Cortex of kidney (tissue), 1 donor: ENCODE measurements around the gene CHST9.
"Not testable (repeated sequence)": the region's sequence is repeated elsewhere in the genome, so short reads cannot be mapped to it uniquely, and the experiment has no call there.

ENCODE experiments used
- DNase-seq: peaks from one replicate; lab custom pipeline; 2025; lab: John Stamatoyannopoulos, UW

Gene CHST9

DNA sequence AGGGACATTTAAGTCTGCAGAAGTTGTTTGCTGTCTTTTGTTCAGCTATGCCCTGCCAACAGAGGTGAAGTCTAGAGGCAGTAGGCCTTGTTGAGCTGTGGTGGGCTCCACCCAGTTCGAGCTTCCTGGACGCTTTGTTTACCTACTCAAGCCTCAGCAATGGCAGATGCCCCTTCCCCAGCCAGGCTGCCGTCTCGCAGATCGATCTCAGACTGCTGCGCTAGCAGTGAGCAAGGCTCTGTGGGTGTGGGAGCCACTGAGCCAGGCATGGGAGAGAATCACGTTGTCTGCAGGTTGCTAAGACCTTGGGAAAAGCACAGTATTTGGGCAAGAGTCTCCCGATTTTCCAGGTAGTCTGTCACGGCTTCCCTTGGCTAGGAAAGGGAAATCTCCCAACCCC is 91.8 kb downstream of the CHST9 start:
- not testable (repeated sequence) for DNase-seq

DNA sequence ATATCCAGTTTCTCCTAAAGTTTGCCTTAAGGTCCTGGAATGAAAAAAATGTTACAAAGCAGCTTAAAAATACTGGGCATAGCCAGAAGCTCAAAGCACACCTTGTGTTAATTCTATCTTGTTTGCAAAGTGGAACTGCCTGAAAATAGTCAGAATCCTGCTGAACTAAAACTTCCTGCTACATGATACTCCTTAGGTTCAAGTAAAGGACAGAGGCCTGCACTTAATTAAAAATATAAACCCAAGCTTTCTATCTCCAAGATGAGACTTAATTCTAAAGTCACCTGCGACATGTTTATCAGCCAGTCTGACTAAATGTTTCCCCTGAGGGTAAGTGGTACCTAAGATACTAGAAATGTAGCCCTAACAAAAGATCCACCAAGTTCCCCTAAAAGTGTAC is 103.4 kb downstream of the CHST9 start:
- DNase-seq, result no peak

DNA sequence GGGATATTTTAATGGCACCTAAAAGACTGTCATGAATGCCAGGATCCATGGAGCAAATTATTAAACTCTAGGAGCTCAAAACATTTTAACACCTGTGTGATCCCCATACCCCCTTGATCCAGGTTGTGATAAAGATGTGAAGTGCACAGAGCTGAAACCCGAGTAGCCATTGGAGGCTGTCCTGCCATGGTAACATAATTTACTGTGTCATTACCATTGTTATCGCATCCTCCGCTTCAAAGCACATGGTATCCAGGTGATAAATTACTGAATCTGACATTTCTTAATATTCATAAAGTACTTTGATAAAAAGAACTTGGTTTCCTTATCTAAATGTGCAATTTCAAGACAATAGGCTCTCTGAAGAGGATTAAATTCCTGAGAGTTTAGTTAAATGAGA is 109.3 kb downstream of the CHST9 start:
- no peak for DNase-seq

DNA sequence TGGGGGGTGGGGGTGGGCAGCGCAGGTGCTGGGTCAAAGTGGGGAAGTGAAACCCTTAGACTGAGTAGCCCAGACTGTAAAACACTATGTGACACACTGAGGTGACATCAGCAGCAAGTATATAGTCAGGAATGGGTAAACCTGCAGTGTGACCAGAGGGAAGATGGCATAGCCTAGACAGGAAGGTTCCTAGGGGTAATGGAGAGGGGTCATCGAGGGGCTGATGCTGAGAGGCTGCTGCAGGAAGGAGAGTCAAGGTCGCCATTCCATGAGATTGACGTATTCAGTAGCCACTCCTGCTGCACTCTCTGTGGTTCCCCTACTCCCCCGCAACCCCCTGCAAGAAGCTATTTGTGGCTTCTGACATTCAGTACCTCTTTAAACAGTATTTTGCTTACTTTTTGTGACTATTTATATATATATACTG is 111.7 kb downstream of the CHST9 start:
- DNase-seq, result no peak

DNA sequence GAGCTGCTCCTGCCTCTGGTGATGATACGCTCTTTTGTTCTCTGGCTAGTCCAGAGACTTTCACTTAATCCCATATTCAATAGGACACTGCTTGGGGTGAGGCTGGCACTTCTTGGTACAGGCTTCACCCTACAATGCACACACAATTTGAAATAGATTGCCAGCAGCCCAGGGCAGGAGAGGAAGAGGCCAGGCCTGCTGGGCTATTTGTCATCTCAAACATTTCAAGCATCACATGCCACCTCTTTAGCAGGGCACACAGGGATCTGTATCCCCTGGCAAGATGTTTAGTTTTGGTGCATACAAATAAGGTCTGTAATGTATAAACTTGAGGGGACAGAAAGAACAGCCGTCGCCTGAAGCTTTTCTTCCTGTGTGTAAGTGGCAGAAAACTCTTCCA is 120.4 kb downstream of the CHST9 start:
- no peak for DNase-seq

DNA sequence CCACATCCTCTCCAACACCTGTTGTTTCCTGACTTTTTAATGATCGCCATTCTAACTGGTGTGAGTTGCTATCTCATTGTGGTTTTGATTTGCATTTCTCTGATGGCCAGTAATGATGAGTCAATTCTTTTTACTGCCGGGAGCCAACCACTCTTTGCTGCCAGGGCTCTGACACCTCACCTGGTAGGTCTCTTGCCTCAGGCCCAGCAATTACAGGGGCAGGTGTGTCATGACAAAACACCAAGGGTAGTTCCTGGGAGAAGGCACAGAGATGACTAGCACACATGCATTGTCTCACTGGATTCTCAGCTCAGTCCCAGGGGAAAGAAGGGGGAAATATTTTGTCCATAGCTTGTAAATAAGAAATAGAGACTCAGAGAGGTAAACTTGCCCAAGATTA is 122.3 kb downstream of the CHST9 start:
- DNase-seq, result no peak

DNA sequence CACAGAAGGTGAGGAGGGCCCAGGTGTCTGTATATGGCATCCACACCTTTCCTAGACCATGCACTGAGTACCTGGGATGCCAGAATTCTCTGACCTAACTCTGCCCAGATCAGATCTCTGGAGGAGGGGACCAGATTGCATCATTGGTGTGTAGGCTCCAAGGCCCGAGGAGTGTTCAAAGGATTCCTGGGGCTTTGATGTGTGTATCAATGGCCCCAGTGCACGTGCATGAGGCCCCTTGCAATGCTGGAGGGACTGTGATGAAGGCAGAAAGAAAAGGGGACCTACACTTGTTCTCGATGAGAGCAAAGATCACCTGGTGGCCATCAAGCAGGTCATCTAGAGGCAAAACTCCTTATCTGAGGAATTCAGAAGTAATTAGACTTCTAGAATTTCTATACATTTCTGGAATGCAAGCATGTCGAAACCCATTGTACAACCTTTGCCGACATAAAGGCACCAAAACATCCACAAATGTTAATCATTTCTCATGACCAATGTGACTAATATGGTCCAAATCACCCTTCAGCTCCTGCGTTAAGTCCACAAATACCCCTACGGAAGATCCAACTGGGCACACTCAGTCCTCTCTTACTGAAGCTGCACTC is 123.5 kb downstream of the CHST9 start:
- DNase-seq, result no peak

DNA sequence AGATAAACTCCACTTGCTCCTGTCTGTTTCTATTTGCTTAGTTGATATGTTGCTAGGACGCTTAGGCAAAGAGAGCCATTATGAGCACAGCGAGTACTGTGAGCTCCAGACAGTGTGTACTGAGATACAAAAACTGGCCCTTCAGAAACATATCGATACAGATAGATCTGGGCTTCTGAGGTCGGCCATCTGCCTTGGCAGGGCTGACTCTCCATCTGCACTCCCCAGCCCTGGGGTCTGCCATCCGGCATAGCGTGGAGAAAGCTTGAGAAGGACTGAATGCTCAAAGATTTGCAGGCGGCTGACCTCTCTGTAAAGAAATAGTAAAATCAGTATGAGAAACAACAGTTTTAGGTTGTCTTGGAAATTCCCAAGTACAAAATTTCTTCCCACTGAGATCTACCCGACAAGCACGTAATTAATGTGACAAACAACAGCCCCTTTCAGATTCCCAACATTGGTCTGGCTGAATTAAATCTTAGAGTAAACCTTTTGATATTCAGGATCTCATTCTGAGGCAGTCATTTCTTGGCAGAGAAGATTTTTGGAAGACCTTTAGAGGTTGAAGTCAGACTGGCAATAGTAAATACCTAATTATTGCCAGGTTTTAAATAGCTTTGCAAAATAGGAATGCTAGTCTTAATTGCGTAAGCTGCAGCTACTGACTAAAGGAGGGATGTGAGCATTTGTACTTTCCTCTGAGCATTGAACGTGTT is 127.4 kb downstream of the CHST9 start:
- DNase-seq, result no peak

DNA sequence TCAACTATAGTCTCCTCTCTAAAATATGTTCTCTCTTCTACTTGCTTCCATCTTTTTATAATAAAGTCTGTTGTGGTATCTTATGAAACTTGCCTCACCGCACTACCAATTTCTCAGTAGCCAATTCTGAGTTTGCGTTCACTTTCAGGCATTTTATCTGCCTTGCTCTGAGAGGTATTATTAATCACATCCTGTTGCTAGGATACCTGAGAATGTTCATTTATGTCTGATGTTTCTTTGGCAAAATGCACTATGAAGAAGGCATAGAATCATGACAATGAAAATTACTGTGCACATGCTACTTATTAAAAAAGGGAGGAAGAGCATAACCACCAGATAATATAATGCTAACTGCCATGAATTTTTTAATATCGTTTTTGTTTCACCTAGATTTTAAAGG is 130.2 kb downstream of the CHST9 start:
- no peak for DNase-seq

DNA sequence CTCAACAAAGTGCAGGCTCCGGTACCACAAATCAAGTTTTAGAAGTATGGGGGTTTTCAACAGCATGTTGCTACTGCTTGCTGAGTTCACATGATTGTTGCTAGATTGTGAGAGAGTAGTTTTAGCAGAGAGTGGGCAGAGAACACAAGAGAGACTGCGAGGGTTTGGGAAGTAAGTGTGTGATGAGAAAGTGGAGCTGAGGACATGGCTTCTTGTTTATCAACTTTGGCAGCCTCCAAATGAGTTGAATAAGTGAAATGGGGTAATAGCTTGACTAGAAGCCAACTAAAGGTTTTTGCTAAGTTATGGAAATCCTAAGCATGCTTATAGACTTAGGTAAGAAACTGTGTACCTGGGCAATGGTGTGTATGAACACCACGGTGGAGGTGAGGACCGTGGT is 135.1 kb downstream of the CHST9 start:
- DNase-seq, result no peak

DNA sequence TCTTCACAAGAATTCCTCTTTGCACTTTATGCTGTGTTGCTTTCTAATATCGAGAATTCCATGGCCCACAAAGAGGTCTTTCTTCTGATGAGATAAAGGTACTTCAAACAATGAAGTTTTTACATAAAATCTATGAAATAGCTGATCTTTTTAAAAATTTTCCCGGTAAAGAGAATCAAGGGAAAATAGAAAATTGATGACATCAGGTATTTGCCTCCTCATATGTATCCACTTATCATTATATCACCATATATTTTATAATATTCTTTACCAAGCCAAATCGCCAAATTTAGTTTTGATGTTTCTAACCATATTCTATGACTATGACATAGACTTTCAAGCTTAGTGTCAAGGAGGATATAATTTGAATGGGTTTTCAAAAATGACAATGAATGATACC is 139.8 kb downstream of the CHST9 start:
- no peak for DNase-seq

DNA sequence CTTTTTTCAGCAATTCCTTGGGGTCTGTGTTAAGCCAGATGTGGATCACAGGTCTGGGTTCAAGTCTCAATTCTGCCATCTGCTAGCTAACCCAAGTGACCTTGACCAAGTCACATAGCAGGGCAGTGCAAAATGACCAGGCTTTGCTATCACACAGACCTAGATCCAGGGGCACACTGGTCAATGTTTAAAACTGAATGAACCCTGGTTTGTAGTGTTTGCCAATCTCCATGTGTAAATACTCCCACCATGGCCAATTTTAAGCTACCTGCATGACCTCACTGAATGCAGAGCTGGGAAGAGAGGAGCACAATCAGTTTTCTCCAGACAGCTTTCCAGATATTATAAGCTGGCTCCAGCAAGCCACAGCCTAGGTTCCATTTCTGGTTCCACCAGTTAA is 142.9 kb downstream of the CHST9 start:
- no peak for DNase-seq

DNA sequence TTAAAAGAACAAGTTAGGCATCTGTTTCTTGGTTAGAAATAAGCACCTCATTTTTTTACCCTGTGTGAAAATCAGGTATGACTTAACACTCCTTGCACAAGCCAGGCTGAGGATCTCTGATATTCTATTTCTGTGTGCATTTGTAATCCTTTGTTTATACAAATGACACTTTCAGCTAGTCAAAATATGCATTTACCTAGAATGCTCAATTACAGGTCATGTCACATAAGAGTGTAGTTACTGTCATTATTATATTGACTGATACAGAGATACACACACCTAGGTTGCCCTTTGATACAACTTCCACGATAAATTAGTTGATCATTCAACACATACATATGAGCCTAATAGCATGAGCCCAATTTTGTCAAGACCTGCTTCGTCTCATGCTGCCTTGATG is 144.3 kb downstream of the CHST9 start:
- DNase-seq, result no peak

DNA sequence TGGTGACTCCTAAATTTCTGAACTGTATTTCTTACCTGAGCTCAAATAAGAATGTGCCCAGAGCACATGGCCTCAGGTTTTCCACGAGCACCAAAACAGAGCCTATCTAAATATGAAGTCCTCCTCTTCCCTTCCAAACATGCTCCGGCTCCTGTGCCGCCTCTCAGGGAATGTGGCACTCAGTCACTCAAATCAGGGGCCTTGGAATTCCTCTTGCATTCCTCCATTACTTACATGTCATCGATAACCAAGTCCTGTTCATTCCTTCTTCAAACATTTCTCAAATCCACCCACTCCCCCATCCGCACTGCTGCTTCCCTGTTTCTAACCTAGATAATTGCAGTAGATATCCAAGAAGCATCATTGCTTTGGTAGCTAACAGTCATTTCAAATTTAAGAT is 151.4 kb downstream of the CHST9 start:
- no peak for DNase-seq

DNA sequence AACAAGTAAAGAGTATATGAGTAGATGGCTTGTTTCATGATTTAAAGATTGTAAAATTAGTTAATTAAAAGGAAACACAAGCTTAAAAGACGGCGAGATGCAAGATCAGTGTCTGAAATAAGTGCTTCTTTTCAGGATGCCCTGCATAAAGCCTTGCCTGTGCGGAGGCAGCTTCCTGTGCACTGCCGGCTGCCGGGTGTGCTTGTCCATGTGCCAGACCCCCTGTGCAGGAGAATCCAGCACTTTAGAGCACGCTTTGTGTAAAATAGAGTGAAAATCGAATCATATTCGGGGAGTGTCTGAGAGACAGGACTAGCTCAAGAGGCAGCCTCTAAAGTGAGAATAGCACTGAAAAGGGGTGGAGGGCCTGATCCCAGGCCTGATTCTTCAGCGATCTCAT is 154.7 kb downstream of the CHST9 start:
- DNase-seq, result no peak

DNA sequence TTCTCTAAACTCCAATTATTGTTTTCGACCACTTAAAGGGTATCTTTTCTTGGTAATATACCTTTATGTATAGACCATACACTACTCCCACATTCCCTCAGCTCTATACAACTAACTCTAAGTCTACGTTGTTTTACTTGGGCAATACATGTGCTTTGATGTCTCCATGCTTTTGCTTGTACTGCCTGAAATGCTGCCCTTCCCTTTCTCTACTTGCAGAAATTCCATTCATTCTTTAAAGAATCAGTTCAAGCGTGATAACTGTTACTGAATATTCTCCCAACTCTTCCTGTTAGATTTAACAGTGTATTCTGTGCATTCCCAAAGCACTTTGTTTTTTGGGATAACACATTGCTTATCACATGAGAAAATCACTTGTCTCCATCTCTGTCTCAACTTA is 162.6 kb downstream of the CHST9 start:
- DNase-seq, result no peak

DNA sequence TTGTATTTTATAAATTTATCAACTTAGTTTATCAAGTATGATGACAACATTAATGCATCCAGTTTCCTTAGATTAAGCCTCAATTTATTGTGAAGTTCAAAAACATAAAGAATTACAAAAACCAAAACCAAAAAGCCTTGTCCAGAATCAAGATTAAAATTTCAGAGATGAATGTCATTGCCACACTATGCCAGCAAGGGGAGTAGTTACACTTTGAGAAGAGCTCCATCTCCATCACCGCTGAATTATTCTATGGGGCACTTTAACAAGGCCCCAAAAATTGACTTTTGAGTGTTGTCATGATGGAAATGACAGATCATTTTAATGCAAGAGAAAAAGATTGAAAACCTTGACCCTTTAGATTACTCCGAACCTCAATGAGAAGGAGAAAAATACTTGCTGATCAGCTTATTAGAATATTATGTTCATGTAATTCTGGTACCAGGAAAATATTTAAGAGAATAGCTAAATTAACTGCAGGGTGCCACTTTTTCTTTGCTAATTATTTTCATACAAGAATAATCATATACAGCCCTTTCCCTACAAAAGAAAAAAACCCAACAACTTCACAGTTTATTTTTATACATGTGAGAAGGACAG is 167.1 kb downstream of the CHST9 start:
- no peak for DNase-seq

DNA sequence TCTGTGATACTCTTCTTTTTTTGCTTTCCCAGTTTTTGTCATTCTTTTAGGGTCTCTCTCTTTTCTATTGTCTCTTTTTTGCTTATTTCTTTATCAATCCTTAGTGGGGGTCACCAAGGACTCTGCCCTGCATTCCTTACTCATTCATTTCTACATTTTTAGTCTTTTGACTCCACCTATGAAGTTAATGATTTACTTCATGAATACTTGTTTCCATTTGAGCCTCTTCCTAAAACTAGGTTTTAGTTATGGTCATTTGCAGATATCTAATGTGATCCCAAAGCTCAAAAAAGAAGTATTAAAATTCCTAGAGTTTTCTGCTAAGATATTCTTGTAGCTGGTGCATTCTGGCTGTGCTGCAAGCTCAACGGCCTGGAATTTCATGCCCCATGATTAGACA is 170.3 kb downstream of the CHST9 start:
- no peak for DNase-seq

DNA sequence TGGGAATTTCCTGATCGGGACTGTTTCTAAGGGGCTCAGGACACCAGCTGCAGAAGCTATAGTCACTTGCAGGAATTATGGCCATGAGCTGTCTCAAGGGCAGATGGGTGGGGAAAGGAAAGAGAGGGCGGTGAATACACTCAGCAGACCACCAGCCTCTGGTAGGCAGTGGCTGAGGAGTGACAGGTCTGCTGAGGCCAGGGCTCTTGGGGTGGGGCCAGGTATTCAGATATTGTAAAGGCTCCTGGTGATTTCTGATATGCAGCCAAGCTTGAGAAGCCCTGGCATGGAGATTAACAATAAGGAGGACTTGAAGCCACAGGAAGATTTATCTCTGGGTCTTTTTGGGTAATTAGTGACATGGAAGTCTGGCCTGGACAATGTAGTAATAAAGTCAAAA is 174.3 kb downstream of the CHST9 start:
- DNase-seq, result no peak

DNA sequence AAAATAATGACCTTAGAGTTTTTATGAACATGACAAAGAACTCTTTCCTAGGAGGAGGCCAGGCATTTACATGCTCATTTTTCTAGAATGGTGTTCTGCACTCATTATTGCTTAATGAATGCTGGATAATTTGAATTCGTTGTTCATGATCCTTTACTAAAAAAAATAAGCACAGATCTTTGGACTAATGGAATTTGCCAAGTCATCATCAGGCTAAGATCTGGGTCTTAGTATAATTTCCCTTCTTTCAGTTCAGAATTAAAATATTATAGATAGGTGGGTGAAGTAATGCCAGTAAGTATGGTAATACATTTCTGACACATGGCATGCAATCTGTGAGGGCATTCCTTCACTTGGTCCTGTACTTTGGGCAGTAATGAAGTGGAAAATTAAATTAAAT is 175.8 kb downstream of the CHST9 start:
- no peak for DNase-seq

DNA sequence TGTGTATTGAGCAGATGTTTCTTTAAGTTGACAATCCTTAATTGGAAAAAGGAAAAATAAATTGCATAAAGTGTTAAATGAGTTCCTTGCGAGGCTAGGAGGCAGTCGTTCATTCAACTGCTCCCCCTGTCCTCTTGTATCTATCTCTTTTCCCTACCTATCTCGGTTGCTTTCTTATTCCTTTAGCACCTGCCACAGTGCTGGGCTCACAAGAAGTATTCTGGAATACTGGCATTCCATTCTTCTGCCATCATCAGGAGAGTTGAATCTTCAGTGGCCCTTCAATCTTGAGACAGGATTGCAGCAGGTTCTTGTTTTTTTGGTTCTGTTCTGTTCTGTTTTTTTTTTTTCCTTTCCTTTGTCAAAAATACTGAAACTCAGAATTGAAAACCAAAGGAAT is 176.5 kb downstream of the CHST9 start:
- DNase-seq, result no peak

DNA sequence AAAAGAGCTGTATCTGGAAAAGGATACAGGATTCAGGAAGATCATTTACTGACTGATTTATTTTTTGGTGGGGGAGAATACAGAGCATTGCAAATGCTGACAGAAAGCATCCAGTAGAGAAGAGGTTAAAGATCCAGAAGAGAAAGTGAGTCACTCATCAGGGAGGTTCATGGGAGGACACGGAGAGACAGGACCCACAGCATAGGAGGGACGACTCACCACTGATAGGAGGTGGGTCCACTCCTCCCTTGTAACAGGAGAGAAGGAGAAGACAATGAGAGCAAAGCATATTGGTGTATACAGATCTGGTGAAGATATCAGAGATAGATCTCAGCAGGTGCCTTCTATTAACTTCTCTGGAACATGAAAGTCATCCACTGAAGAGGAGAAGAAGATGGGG is 177.2 kb downstream of the CHST9 start:
- no peak for DNase-seq

DNA sequence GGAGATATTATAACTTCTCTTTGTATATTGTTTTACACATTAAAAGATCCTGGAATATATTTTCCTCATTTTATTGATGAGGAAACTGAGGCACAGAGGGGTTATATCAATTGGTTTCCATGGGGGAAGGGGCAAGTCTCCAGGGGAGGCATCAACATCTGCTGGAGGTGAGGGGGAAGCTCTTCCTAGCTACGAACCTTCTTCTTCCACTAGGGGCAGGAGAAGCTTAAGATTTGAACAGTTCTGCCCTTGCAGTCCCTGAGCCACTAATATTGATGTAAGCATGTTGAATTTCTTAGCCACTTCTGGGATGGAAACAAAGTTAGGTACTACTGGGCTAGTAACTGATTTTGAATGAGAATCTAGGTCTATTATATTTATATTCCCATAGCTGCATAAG is 179.5 kb downstream of the CHST9 start:
- DNase-seq, result no peak
